ENCODE measurements around the gene LOX. TPM values are rescaled to one million over a fixed set of nuclear protein-coding genes. Genes with fewer than 3 reads are reported as not detected.

Gene LOX
- polyA plus RNA-seq, 1 donor from 2014 or later = 0.52 TPM

DNA sequence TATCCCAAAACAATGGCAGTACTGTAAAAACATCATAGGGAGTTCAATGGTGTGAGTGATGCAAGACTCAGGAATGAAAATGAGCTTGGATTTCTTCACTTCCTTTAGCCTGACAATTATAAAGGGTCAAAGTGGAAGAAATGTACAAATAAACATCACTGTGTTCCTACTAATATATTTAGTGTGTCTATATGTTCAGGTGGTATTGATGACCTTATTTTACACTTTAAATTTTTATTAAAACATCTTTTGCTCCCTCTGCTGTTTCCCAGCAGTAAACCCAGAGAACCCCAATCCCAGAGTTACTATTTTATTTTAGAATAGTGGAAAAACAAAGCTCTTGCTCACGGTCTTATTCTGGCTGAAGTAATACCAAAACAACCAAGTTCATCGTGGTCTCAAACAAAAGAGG, 2.0 kb downstream of the LOX start:
- no peak overlapping the region for H3K4me2 ChIP-seq (ENCODE audit: low read length)
- TF ChIP-seq EZH2 (IDR thresholded peaks at IDR 0.05; ENCODE audit: borderline replicate concordance, insufficient read depth, low read length, poor library complexity, severe bottlenecking) (no peak), TAF1 (IDR thresholded peaks at IDR 0.05; ENCODE audit: low read depth) (no peak)
- TF ChIP-seq, protein P1, sequence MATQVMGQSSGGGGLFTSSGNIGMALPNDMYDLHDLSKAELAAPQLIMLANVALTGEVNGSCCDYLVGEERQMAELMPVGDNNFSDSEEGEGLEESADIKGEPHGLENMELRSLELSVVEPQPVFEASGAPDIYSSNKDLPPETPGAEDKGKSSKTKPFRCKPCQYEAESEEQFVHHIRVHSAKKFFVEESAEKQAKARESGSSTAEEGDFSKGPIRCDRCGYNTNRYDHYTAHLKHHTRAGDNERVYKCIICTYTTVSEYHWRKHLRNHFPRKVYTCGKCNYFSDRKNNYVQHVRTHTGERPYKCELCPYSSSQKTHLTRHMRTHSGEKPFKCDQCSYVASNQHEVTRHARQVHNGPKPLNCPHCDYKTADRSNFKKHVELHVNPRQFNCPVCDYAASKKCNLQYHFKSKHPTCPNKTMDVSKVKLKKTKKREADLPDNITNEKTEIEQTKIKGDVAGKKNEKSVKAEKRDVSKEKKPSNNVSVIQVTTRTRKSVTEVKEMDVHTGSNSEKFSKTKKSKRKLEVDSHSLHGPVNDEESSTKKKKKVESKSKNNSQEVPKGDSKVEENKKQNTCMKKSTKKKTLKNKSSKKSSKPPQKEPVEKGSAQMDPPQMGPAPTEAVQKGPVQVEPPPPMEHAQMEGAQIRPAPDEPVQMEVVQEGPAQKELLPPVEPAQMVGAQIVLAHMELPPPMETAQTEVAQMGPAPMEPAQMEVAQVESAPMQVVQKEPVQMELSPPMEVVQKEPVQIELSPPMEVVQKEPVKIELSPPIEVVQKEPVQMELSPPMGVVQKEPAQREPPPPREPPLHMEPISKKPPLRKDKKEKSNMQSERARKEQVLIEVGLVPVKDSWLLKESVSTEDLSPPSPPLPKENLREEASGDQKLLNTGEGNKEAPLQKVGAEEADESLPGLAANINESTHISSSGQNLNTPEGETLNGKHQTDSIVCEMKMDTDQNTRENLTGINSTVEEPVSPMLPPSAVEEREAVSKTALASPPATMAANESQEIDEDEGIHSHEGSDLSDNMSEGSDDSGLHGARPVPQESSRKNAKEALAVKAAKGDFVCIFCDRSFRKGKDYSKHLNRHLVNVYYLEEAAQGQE (IDR thresholded peaks at IDR 0.05; ENCODE audit: borderline replicate concordance) = no peak
- no peaks in the 10 kb centered on the region for H3K79me2 ChIP-seq (replicated peaks; ENCODE audit: insufficient read depth, low read length)
- H3K4me3 ChIP-seq (ENCODE audit: low read length) = no peak overlapping the region
- H3F3A ChIP-seq (ENCODE audit: insufficient read depth, low read length, poor library complexity, severe bottlenecking) = no peaks in the 10 kb centered on the region
- peaks cover 39% of the 10 kb centered on the region for H3K27me3 ChIP-seq (ENCODE audit: insufficient read depth, low read depth, low read length)
- H3K9me2 ChIP-seq (ENCODE audit: insufficient read depth, low read length) = no peaks in the 10 kb centered on the region
- H3K9ac ChIP-seq (ENCODE audit: low read length) = no peak overlapping the region
- H4K20me1 ChIP-seq (ENCODE audit: insufficient read depth) = no peaks in the 10 kb centered on the region
- H3K36me3 ChIP-seq (ENCODE audit: insufficient read depth, low read length) = no peaks in the 10 kb centered on the region
- H2AFZ ChIP-seq (ENCODE audit: low read depth, low read length) = no peak overlapping the region
- H3K9me3 ChIP-seq (ENCODE audit: low read length) = no peaks in the 10 kb centered on the region
- no peak overlapping the region for H3K27ac ChIP-seq (ENCODE audit: low read length)

DNA sequence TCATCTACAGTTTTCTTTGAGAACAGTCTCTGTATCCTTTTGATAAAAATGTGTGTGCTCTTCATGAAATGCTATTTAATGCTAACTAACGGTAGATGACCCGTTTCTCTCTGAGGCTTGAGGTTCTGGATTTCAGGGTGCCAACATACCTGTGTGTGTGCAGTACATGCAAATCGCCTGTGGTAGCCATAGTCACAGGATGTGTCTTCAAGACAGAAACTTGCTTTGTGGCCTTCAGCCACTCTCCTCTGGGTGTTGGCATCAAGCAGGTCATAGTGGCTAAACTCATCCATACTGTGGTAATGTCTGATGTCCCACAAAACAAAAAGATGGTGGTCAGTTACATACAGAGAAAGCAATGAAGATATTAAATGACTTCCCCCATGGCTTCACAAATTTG, 4.2 kb downstream of the LOX start:
- Histone ChIP-seq H3K27me3 (ENCODE audit: insufficient read depth, low read depth, low read length) (peaks cover 32% of the 10 kb centered on the region), H4K20me1 (ENCODE audit: insufficient read depth) (no peaks in the 10 kb centered on the region), H3K9ac (ENCODE audit: low read length) (no peak overlapping the region), H3K79me2 (replicated peaks; ENCODE audit: insufficient read depth, low read length) (no peaks in the 10 kb centered on the region), H3K4me3 (ENCODE audit: low read length) (no peak overlapping the region), H3K4me2 (ENCODE audit: low read length) (no peak overlapping the region), H3K9me2 (ENCODE audit: insufficient read depth, low read length) (no peaks in the 10 kb centered on the region), H3F3A (ENCODE audit: insufficient read depth, low read length, poor library complexity, severe bottlenecking) (no peaks in the 10 kb centered on the region), H3K9me3 (ENCODE audit: low read length) (no peaks in the 10 kb centered on the region), H2AFZ (ENCODE audit: low read depth, low read length) (no peak overlapping the region), H3K36me3 (ENCODE audit: insufficient read depth, low read length) (no peaks in the 10 kb centered on the region), H3K27ac (ENCODE audit: low read length) (no peak overlapping the region)
- no peak for TF ChIP-seq SMC3 (conservative IDR thresholded peaks at IDR 0.05; ENCODE audit: poor library complexity)
- no peak for TF ChIP-seq EP300 (conservative IDR thresholded peaks at IDR 0.05; ENCODE audit: poor library complexity, severe bottlenecking)
- TF ChIP-seq POLR2AphosphoS5 (IDR thresholded peaks at IDR 0.05) = no peak
- TF ChIP-seq TAF1 (IDR thresholded peaks at IDR 0.05; ENCODE audit: low read depth) = no peak
- no peak for TF ChIP-seq MXI1 (conservative IDR thresholded peaks at IDR 0.05; ENCODE audit: poor library complexity, severe bottlenecking)
- no peak for TF ChIP-seq EZH2 (IDR thresholded peaks at IDR 0.05; ENCODE audit: borderline replicate concordance, insufficient read depth, low read length, poor library complexity, severe bottlenecking)
- TF ChIP-seq, protein P1 (IDR thresholded peaks at IDR 0.05; ENCODE audit: borderline replicate concordance) = no peak
- no peak for TF ChIP-seq RAD21 (conservative IDR thresholded peaks at IDR 0.05)
- TF ChIP-seq, protein P2, sequence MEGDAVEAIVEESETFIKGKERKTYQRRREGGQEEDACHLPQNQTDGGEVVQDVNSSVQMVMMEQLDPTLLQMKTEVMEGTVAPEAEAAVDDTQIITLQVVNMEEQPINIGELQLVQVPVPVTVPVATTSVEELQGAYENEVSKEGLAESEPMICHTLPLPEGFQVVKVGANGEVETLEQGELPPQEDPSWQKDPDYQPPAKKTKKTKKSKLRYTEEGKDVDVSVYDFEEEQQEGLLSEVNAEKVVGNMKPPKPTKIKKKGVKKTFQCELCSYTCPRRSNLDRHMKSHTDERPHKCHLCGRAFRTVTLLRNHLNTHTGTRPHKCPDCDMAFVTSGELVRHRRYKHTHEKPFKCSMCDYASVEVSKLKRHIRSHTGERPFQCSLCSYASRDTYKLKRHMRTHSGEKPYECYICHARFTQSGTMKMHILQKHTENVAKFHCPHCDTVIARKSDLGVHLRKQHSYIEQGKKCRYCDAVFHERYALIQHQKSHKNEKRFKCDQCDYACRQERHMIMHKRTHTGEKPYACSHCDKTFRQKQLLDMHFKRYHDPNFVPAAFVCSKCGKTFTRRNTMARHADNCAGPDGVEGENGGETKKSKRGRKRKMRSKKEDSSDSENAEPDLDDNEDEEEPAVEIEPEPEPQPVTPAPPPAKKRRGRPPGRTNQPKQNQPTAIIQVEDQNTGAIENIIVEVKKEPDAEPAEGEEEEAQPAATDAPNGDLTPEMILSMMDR (IDR thresholded peaks at IDR 0.05; ENCODE audit: poor library complexity, severe bottlenecking) = no peak

Measured in neural cell (in vitro differentiated cells).